Lower lobe of right lung (tissue), 2 donors: Measurements from ENCODE around the gene CCDC159. TPM values are rescaled to one million over a fixed set of nuclear protein-coding genes. Genes with fewer than 3 reads are reported as not detected.

Experiments used
- ATAC-seq, 2 donors: fragments of 200-7000 bp; cut with Tn5 transposase; one replicate each; pipeline ENCODE4 v1.9.1; 2020 to 2022; ENCODE audit warnings: mild to moderate bottlenecking in 2 of 2, moderate library complexity in 2 of 2
- DNase-seq: peaks from one replicate; pipeline ENCODE4 v3.0.0-alpha.2; 2020
- H3K27ac ChIP-seq: fragments of 200-600 bp; one replicate; pipeline ENCODE4 v1.8.0; 2022
- H3K27me3 ChIP-seq: fragments of 200-600 bp; one replicate; pipeline ENCODE4 v1.8.0; 2022; ENCODE audit warnings: low read depth
- H3K36me3 ChIP-seq: fragments of 200-600 bp; one replicate; pipeline ENCODE4 v1.8.0; 2022; ENCODE audit warnings: mild to moderate bottlenecking
- H3K4me1 ChIP-seq: fragments of 200-600 bp; one replicate; pipeline ENCODE4 v1.8.0; 2022
- H3K4me3 ChIP-seq: fragments of 200-600 bp; one replicate; pipeline ENCODE4 v1.8.0; 2022; ENCODE audit warnings: mild to moderate bottlenecking
- H3K9me3 ChIP-seq: fragments of 200-600 bp; one replicate; pipeline ENCODE4 v1.8.0; 2022
- CTCF ChIP-seq: fragments of 200-600 bp; IDR thresholded peaks from one replicate; pipeline ENCODE4 v1.8.0; 2022; ENCODE audit warnings: antibody characterized with exemption, mild to moderate bottlenecking
- intact Hi-C: fragments of 100-400 bp; cut with DNase I; formaldehyde crosslinking; loops from one replicate; pipeline ENCODE4 v1.11.0; 2022
- total RNA-seq: library from RNA; stranded (reverse); fragmentation: NEBNext Ultra II Directional; extraction: Animal tissue kit (Norgen Biotek cat#: 25700); gene quantifications from one replicate; pipeline ENCODE4 v1.2.1, GENCODE V29; 2021
- donor health status: DM: no; HTN: yes; CAD: no; lungs with severe emphysema.

CCDC159 gene
- total RNA-seq, 1 donor from 2014 or later: 37.3 TPM

GRCh38 chr19:11400798-11401197, 54.5 kb downstream of the CCDC159 start:
- ATAC-seq (no peak), DNase-seq (no peak)
- no peaks in the 10 kb centered on the region for H3K27me3 ChIP-seq
- no peaks in the 10 kb centered on the region for H3K4me1 ChIP-seq
- H3K36me3 ChIP-seq: peaks cover 32% of the 10 kb centered on the region
- no peak overlapping the region for H3K27ac ChIP-seq
- TF ChIP-seq CTCF: no peak
- intact Hi-C loops: no loop called here
- H3K4me3 ChIP-seq: no peak overlapping the region
- no peaks in the 10 kb centered on the region for H3K9me3 ChIP-seq

- TF ChIP-seq CTCF: no peak
- H3K27ac ChIP-seq: no peak overlapping the region
- no peak overlapping the region for H3K4me3 ChIP-seq
- H3K4me1 ChIP-seq: peaks cover 5% of the 10 kb centered on the region
- H3K36me3 ChIP-seq: peaks cover 27% of the 10 kb centered on the region
- no peaks in the 10 kb centered on the region for H3K9me3 ChIP-seq
- DNase-seq (no peak), ATAC-seq (no peak)
- intact Hi-C loops: no loop called here
- no peaks in the 10 kb centered on the region for H3K27me3 ChIP-seq
Observed at GRCh38 chr19:11401808-11402543, 55.7 kb downstream of the CCDC159 start.

Other genes with a start within 250 kb of the CCDC159 start
- gene SPC24, start 190.7 kb upstream of the CCDC159 start, total RNA-seq: 1.8 TPM
- gene KANK2, start 149.0 kb upstream of the CCDC159 start, total RNA-seq: 191 TPM
- gene ANGPTL8, start 106.9 kb upstream of the CCDC159 start, total RNA-seq: not detected
- gene DOCK6, start 84.0 kb upstream of the CCDC159 start, total RNA-seq: 106 TPM
- not detected for gene TSPAN16, start 50.4 kb upstream of the CCDC159 start, total RNA-seq
- 53.6 TPM for gene RAB3D, start 6.9 kb upstream of the CCDC159 start, total RNA-seq
- gene TMEM205, start 251 bp upstream of the CCDC159 start, total RNA-seq: 65.7 TPM
- gene PLPPR2, start 8.9 kb downstream of the CCDC159 start, total RNA-seq: 21.3 TPM
- gene SWSAP1, start 28.1 kb downstream of the CCDC159 start, total RNA-seq: 3.6 TPM
- 16.4 TPM for gene EPOR, start 37.8 kb downstream of the CCDC159 start, total RNA-seq
- 55.8 TPM for gene RGL3, start 72.8 kb downstream of the CCDC159 start, total RNA-seq
- 4.3 TPM for gene ODAD3, start 88.6 kb downstream of the CCDC159 start, total RNA-seq
- 285 TPM for gene PRKCSH, start 89.1 kb downstream of the CCDC159 start, total RNA-seq
- not detected for gene ELAVL3, start 134.5 kb downstream of the CCDC159 start, total RNA-seq
- gene ZNF653, start 159.3 kb downstream of the CCDC159 start, total RNA-seq: 9.2 TPM
- 38.7 TPM for gene ECSIT, start 182.6 kb downstream of the CCDC159 start, total RNA-seq
- gene CNN1, start 192.3 kb downstream of the CCDC159 start, total RNA-seq: 16.4 TPM
- gene ELOF1, start 212.7 kb downstream of the CCDC159 start, total RNA-seq: 44.3 TPM
- 650 TPM for gene ACP5, start 231.1 kb downstream of the CCDC159 start, total RNA-seq